ENCODE data around the gene PHF20. TPM values are rescaled to one million over a fixed set of nuclear protein-coding genes. Genes with fewer than 3 reads are reported as not detected.

PHF20 gene
- total and polyA plus RNA-seq, 2 of the 8 experiments (the other 6 are each of a cell fraction or from before 2014, with no cell fraction given) = 25.6 to 70.1 TPM

- H4K8ac ChIP-seq (ENCODE audit: extremely low read depth, insufficient read depth, low read length) = no peak overlapping the region
- no peaks in the 10 kb centered on the region for H3K4me1 ChIP-seq (replicated peaks in 1 of 4; ENCODE audit: control insufficient read depth in 3 of 4, insufficient read depth in 4 of 4, low read length in 3 of 4)
- H3K14ac ChIP-seq (ENCODE audit: insufficient read length) = no peak overlapping the region
- H4K91ac ChIP-seq (replicated peaks; ENCODE audit: insufficient read length, low read length) = no peak overlapping the region
- FAIRE-seq (no peak), DNase-seq (ENCODE audit: low read depth in 1 of 2, low spot score in 2 of 2) (no peak)
- H3K18ac ChIP-seq (ENCODE audit: extremely low read depth, low read length) = no peak overlapping the region
- H3K23me2 ChIP-seq (ENCODE audit: low read depth, low read length) = peaks cover 2% of the 10 kb centered on the region; the same call in 1 of the 2 replicates
- H2AK5ac ChIP-seq (ENCODE audit: low read depth, low read length) = no peak overlapping the region
- H3K36me3 ChIP-seq (ENCODE audit: control insufficient read depth in 2 of 4, insufficient read depth in 4 of 4, low read length in 3 of 4) = peaks cover 0 to 5% (median 1%) of the 10 kb centered on the region in 4 experiments; a peak in 4 of 8 replicates
- no peak overlapping the region for H2BK5ac ChIP-seq (ENCODE audit: low read depth, low read length)
- H3K56ac ChIP-seq (replicated peaks; ENCODE audit: insufficient read length, low read depth, low read length) = no peak overlapping the region
- H2BK12ac ChIP-seq (ENCODE audit: low read depth, low read length) = no peak overlapping the region
- H2AFZ ChIP-seq (ENCODE audit: low read length) = no peak overlapping the region
- H2BK120ac ChIP-seq (replicated peaks; ENCODE audit: low read depth, low read length) = no peak overlapping the region
- TF ChIP-seq SIN3A (conservative IDR thresholded peaks at IDR 0.05 in 1 of 2, IDR thresholded peaks at IDR 0.05 in 1 of 2; ENCODE audit: low read depth in 1 of 2, low read length in 2 of 2) (no peak), TEAD4 (IDR thresholded peaks at IDR 0.05; ENCODE audit: low read depth, low read length) (no peak), BACH1 (IDR thresholded peaks at IDR 0.05; ENCODE audit: low read length) (no peak)
- no peak overlapping the region for H4K5ac ChIP-seq (ENCODE audit: insufficient read length, low read depth, low read length)
- H2BK15ac ChIP-seq (ENCODE audit: low read length) = no peak overlapping the region
- no peak overlapping the region for H3K23ac ChIP-seq (ENCODE audit: insufficient read length)
- no peak overlapping the region for H3K4me2 ChIP-seq (ENCODE audit: insufficient read depth in 1 of 2, low read depth in 2 of 2, low read length in 2 of 2)
- CTCF ChIA-PET (ENCODE audit: partially characterized antibody) = interaction anchor here (1.2 kb wide), 1 partner anchor 17 kb away, joined by 3 read pairs; no protein-coding TSS in a partner anchor
- no peaks in the 10 kb centered on the region for H3K9me3 ChIP-seq (ENCODE audit: insufficient read depth in 2 of 2, low read depth in 1 of 2, low read length in 1 of 2)
- no peaks in the 10 kb centered on the region for H4K20me1 ChIP-seq (replicated peaks in 1 of 2; ENCODE audit: control insufficient read depth in 1 of 2, insufficient read depth in 2 of 2, low read length in 2 of 2)
- POLR2A ChIA-PET (ENCODE audit: partially characterized antibody) = interaction anchor here (0.8 kb wide), 1 partner anchor 151 kb away, joined by 3 read pairs; no protein-coding TSS in a partner anchor
- H3K4ac ChIP-seq (replicated peaks; ENCODE audit: insufficient read length, low read depth, low read length) = no peak overlapping the region
- H2BK20ac ChIP-seq (ENCODE audit: low read length) = no peak overlapping the region
- H3K79me1 ChIP-seq (ENCODE audit: low read depth, low read length) = no peaks in the 10 kb centered on the region
- no peak overlapping the region for H3K9ac ChIP-seq (replicated peaks in 1 of 4; ENCODE audit: extremely low read depth in 1 of 4, low read depth in 3 of 4, low read length in 3 of 4)
- H3K27me3 ChIP-seq (replicated peaks in 1 of 4; ENCODE audit: control insufficient read depth in 3 of 4, extremely low read depth in 1 of 4, insufficient read depth in 3 of 4, low read length in 3 of 4) = no peaks in the 10 kb centered on the region
- H3K79me2 ChIP-seq (ENCODE audit: control insufficient read depth in 1 of 2, insufficient read depth in 2 of 2, low read length in 2 of 2) = no peaks in the 10 kb centered on the region
- H3K4me3 ChIP-seq (ENCODE audit: extremely low read depth in 1 of 4, insufficient read depth in 2 of 4, low read depth in 3 of 4, low read length in 4 of 4) = no peak overlapping the region
- no peak overlapping the region for H3K27ac ChIP-seq (ENCODE audit: low read depth, low read length)
- WGBS, 2 experiments (ENCODE audit: extremely low coverage in 1 of 2, insufficient coverage in 1 of 2, insufficient read length in 1 of 2, insufficient replicate concordance in 2 of 2, low coverage in 1 of 2, low lambda C conversion rate in 2 of 2, missing lambda C conversion rate in 1 of 2) = 92% methylated on average over 7 of the region's 7 CpGs; no CpG with 5 or more reads in 1 of the 2 experiments
Measured at GRCh38 chr20:35870541-35871258, 98.9 kb downstream of the PHF20 start.
